Measurements from ENCODE around the gene RAB38.

- no peak for TF ChIP-seq REST (IDR thresholded peaks at IDR 0.05; ENCODE audit: low read depth)
- TF ChIP-seq YY1 (IDR thresholded peaks at IDR 0.05; ENCODE audit: low read depth), result no peak
- TF ChIP-seq FOXM1 (IDR thresholded peaks at IDR 0.05; ENCODE audit: borderline replicate concordance, low read depth), result no peak
These were observed 55.7 kb downstream of the RAB38 start for GRCh38 chr11:88119561-88119960.

Measured in Ishikawa (cell line).